WTC11 (cell line): ENCODE data around the gene OMD.

Experiments used
- CREM ChIP-seq: sonication (generic); formaldehyde crosslinking; IDR thresholded peaks from 2 replicates; pipeline ENCODE4 v1.8.1; 2022; ENCODE audit warnings: mild to moderate bottlenecking, missing genetic modification reagents, moderate library complexity
- ELF4 ChIP-seq: sonication (generic); formaldehyde crosslinking; IDR thresholded peaks from 2 replicates; pipeline ENCODE4 v1.8.1; 2022; ENCODE audit warnings: low read depth, mild to moderate bottlenecking, moderate library complexity, missing genetic modification reagents
- TP53 ChIP-seq: sonication (generic); formaldehyde crosslinking; IDR thresholded peaks from 2 replicates; pipeline ENCODE4 v1.8.1; 2023; ENCODE audit warnings: mild to moderate bottlenecking, missing genetic modification reagents
- ZNF263 ChIP-seq: sonication (generic); formaldehyde crosslinking; IDR thresholded peaks from 2 replicates; pipeline ENCODE4 v1.8.1; 2022; ENCODE audit warnings: low read depth, mild to moderate bottlenecking, moderate library complexity, missing genetic modification reagents

DNA sequence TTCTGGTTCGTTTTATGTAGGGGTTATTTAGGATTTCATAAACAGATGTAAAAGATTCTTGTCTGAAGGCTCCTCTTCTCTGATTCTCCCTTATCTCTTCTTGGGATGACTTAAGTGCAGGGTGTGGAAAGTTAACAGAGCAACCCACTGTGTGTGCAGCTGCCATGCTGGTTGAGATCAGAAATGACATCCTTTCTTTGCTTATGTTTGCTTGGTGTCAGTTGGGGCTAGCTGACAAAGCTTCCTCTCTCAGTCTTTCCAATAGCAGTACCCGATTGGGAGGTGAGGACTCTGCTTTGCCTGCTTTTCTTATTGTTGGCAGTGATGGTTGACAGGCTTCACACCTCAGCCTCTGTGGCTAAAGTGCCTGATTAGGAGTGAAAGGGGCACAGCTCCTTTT, 46.4 kb downstream of the OMD start:
- TF ChIP-seq ZNF263 (CRISPR knock-in tag), result no peak
- no peak for TF ChIP-seq TP53 (CRISPR knock-in tag)
- no peak for TF ChIP-seq ELF4 (CRISPR knock-in tag)
- TF ChIP-seq CREM (CRISPR knock-in tag), result no peak
